Gastrocnemius medialis (tissue), 4 donors: Measurements from ENCODE around the gene MYO16. TPM values are rescaled to one million over a fixed set of nuclear protein-coding genes. Genes with fewer than 3 reads are reported as not detected.

Experiments used
- ATAC-seq, 2 donors: fragments of 150-250 bp; one replicate each; pipeline ENCODE4 v1.9.1; 2016
- DNase-seq, 2 donors: peaks; one replicate each; pipeline ENCODE4 v3.0.0-alpha.2; 2019
- H3K27ac ChIP-seq, 4 donors: fragments of 200-600 bp; sonication (generic); 1 replicate in 1 of 4; 2 replicates in 3 of 4; pipeline ENCODE4 v1.5.1; 2016 to 2018; ENCODE audit warnings: mild to moderate bottlenecking in 2 of 4, moderate library complexity in 1 of 4
- H3K27me3 ChIP-seq, 3 donors: fragments of 200-600 bp; sonication (generic) in 2 of 3; 1 replicate in 1 of 3; 2 replicates in 2 of 3; pipeline versions ENCODE4 v1.5.1 to v1.6.0; 2016 to 2019; ENCODE audit warnings: mild to moderate bottlenecking in 1 of 3, moderate library complexity in 1 of 3
- H3K36me3 ChIP-seq, 2 donors: fragments of 200-600 bp; sonication (generic) in 1 of 2; one replicate each; pipeline ENCODE4 v1.5.1; 2017 to 2018
- H3K4me1 ChIP-seq, 2 donors: fragments of 200-600 bp; sonication (generic) in 1 of 2; one replicate each; pipeline ENCODE4 v1.5.1; 2016 to 2017; ENCODE audit warnings: mild to moderate bottlenecking in 2 of 2
- H3K4me3 ChIP-seq, 4 donors: fragments of 200-600 bp; sonication (generic) in 3 of 4; 1 replicate in 1 of 4; 2 replicates in 3 of 4; pipeline ENCODE4 v1.5.1; 2016 to 2019; ENCODE audit warnings: mild to moderate bottlenecking in 2 of 4
- H3K9me3 ChIP-seq, 3 donors: fragments of 200-600 bp; sonication (generic) in 2 of 3; 1 replicate in 1 of 3; 2 replicates in 2 of 3; pipeline ENCODE4 v1.5.1; 2016 to 2019
- POLR2A ChIP-seq, 2 donors: fragments of 450-650 bp; IDR thresholded peaks; one replicate each; pipeline ENCODE4 v1.6.1; 2017; ENCODE audit warnings: antibody characterized with exemption in 2 of 2, mild to moderate bottlenecking in 2 of 2, moderate library complexity in 2 of 2
- in situ Hi-C, 4 donors: fragments of 200-750 bp; cut with MboI; loops; one replicate each; pipeline versions ENCODE4 v1.15.0 to v1.8.0; 2017; ENCODE audit warnings: low sequenced_read_pairs in 4 of 4
- intact Hi-C: fragments of 100-400 bp; cut with DNase I; formaldehyde crosslinking; loops from one replicate; pipeline ENCODE4 v1.15.1; 2023; ENCODE audit warnings: low total_unique reads
- total RNA-seq, 4 donors: library from RNA; depleted of rRNA; stranded (reverse); fragments of >200 nt; gene quantifications; one replicate each; pipeline versions ENCODE4 v1.1.0 to v1.2.3, GENCODE V29; 2016
- TF ChIP-seq, protein P1 (sequence below), 5 experiments: fragments of 450-650 bp in 3 of 5; fragments of 200-600 bp in 2 of 5; sonication (generic) in 2 of 5; IDR thresholded peaks in 4 of 5; conservative IDR thresholded peaks in 1 of 5; 1 replicate in 4 of 5; 2 replicates in 1 of 5; pipeline ENCODE4 v1.5.1; 2016 to 2019; ENCODE audit warnings: antibody characterized with exemption in 5 of 5, mild to moderate bottlenecking in 3 of 5, moderate library complexity in 3 of 5

The MYO16 gene
- total RNA-seq, 4 donors from 2014 or later, result 0.02 TPM; not detected in 3

GRCh38 chr13:108889324-108889984, 260.0 kb downstream of the MYO16 start:
- no peaks in the 10 kb centered on the region for H3K36me3 ChIP-seq
- in situ Hi-C loops (loop anchor here in 2 of 4 donors (25.0 kb wide), 2 partner anchors 277 to 552 kb away; no protein-coding TSS in a partner anchor), intact Hi-C loops (no loop called here)
- TF ChIP-seq POLR2A (IDR thresholded peaks at IDR 0.05), result no peak
- TF ChIP-seq, protein P1, sequence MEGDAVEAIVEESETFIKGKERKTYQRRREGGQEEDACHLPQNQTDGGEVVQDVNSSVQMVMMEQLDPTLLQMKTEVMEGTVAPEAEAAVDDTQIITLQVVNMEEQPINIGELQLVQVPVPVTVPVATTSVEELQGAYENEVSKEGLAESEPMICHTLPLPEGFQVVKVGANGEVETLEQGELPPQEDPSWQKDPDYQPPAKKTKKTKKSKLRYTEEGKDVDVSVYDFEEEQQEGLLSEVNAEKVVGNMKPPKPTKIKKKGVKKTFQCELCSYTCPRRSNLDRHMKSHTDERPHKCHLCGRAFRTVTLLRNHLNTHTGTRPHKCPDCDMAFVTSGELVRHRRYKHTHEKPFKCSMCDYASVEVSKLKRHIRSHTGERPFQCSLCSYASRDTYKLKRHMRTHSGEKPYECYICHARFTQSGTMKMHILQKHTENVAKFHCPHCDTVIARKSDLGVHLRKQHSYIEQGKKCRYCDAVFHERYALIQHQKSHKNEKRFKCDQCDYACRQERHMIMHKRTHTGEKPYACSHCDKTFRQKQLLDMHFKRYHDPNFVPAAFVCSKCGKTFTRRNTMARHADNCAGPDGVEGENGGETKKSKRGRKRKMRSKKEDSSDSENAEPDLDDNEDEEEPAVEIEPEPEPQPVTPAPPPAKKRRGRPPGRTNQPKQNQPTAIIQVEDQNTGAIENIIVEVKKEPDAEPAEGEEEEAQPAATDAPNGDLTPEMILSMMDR (IDR thresholded peaks at IDR 0.05 in 4 of 5, conservative IDR thresholded peaks at IDR 0.05 in 1 of 5), result no peak
- H3K4me3 ChIP-seq, result no peak overlapping the region
- peaks cover 0 to 2% (median 0%) of the 10 kb centered on the region in 3 donors for H3K27me3 ChIP-seq
- DNase-seq, result no peak
- H3K4me1 ChIP-seq, result no peaks in the 10 kb centered on the region
- no peak for ATAC-seq
- no peak overlapping the region for H3K27ac ChIP-seq
- H3K9me3 ChIP-seq, result no peaks in the 10 kb centered on the region

- peaks cover 0 to 5% (median 0%) of the 10 kb centered on the region in 3 donors for H3K27me3 ChIP-seq
- in situ Hi-C loops, result loop anchor here in 2 of 4 donors (10.0 to 25.0 kb wide), 3 partner anchors 283 to 570 kb away; no protein-coding TSS in a partner anchor
- no peak for TF ChIP-seq POLR2A (IDR thresholded peaks at IDR 0.05)
- TF ChIP-seq, protein P1 (IDR thresholded peaks at IDR 0.05 in 4 of 5, conservative IDR thresholded peaks at IDR 0.05 in 1 of 5), result peak in 2 of 5 experiments; percentile 43 to 46
Measured at GRCh38 chr13:108895220-108895704, 265.9 kb downstream of the MYO16 start.

DNA sequence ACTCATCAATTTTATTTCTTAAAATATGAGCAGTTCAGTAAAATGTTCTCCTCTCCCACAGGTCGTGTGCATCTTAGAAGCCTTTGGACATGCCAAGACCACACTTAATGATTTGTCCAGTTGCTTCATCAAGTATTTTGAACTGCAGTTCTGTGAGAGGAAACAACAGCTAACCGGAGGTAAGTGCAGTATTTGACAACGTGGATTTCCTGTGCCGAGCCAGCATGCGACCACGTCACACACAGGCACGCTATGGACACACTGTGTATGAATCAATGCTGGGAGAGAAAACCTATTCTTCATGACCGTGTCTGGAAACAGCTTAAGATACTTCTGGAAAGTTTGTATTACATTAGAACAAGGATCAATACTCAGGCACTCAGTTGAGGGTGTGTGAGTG, 268.5 kb downstream of the MYO16 start:
- no peak for TF ChIP-seq POLR2A (IDR thresholded peaks at IDR 0.05)
- TF ChIP-seq, protein P1 (IDR thresholded peaks at IDR 0.05 in 4 of 5, conservative IDR thresholded peaks at IDR 0.05 in 1 of 5), result no peak
- no peak overlapping the region for H3K4me3 ChIP-seq
- no peaks in the 10 kb centered on the region for H3K9me3 ChIP-seq
- peaks cover 0 to 5% (median 0%) of the 10 kb centered on the region in 3 donors for H3K27me3 ChIP-seq
- H3K36me3 ChIP-seq, result no peaks in the 10 kb centered on the region
- ATAC-seq (no peak), DNase-seq (no peak)
- intact Hi-C loops, result loop anchor here (5.0 kb wide), 1 partner anchor 576 kb away; no protein-coding TSS in a partner anchor
- no peaks in the 10 kb centered on the region for H3K4me1 ChIP-seq
- in situ Hi-C loops, result loop anchor here in 2 of 4 donors (10.0 to 25.0 kb wide), 3 partner anchors 286 to 573 kb away; no protein-coding TSS in a partner anchor
- no peak overlapping the region for H3K27ac ChIP-seq

More at GRCh38 chr13:108895220-108895704, 265.9 kb downstream of the MYO16 start:
- Histone ChIP-seq H3K4me1 (no peaks in the 10 kb centered on the region), H3K9me3 (no peaks in the 10 kb centered on the region), H3K27ac (no peak overlapping the region), H3K4me3 (no peak overlapping the region), H3K36me3 (no peaks in the 10 kb centered on the region)
- DNase-seq, result no peak
- no peak for ATAC-seq
- intact Hi-C loops, result loop anchor here (5.0 kb wide), 1 partner anchor 573 kb away; no protein-coding TSS in a partner anchor

DNA sequence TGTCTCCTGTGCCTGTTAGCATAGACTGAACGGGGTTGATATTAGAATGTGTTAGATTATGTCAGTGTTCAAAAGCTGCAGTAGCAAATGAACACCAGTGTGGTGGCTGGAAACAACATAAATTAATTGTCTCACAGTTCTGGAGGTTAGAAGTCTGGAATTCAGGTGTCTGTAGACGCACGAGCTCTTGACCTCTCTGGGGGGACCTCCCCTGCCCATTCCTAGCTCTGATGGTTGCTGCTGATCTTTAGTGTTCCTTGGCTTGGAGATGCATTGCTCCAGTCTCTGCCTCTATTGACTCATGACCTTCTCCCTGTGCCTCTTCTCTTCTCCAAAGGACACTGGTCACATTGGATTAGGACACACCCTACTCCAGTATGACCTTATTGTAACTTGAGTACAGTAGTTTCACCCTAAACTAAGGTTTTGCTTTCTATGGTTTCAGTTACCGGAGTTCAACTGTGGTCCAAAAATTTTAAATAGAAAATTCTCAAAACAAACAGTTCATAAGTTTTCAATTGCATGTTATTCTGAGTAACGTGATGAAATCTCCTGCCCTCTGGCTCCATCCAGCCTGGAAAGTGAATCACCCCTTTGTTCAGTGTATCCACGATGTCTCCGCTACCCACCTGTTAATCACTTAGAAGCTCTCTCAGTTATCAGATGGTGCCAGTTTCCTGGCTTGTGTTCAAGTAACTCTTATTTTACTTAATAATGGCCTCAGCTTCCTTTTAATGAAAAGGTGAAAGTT, 273.2 kb downstream of the MYO16 start:
- TF ChIP-seq, protein P1 (IDR thresholded peaks at IDR 0.05 in 4 of 5, conservative IDR thresholded peaks at IDR 0.05 in 1 of 5), result no peak
- TF ChIP-seq POLR2A (IDR thresholded peaks at IDR 0.05), result no peak
- Histone ChIP-seq H3K27me3 (no peaks in the 10 kb centered on the region), H3K36me3 (no peaks in the 10 kb centered on the region), H3K9me3 (no peaks in the 10 kb centered on the region), H3K27ac (no peak overlapping the region), H3K4me1 (no peaks in the 10 kb centered on the region), H3K4me3 (no peak overlapping the region)
- DNase-seq (no peak), ATAC-seq (no peak)
- intact Hi-C loops, result no loop called here
- in situ Hi-C loops, result no loop called here
